Kidney (tissue), 14 donors: ENCODE data around the gene ISOC2. TPM values are rescaled to one million over a fixed set of nuclear protein-coding genes. Genes with fewer than 3 reads are reported as not detected.

Experiments
- DNase-seq, 5 donors: peaks; one replicate each; pipeline ENCODE4 v3.0.0-alpha.2; 2013 to 2020
- FAIRE-seq: peaks from 2 replicates; lab custom pipeline; 2012; peaks lifted over from hg19 to GRCh38; lab: Jason Lieb, UNC
- H3K27ac ChIP-seq, 2 donors: one replicate each; pipeline ENCODE4 v1.7.0; 2013; ENCODE audit warnings: low read depth in 2 of 2, low read length in 2 of 2, inconsistent platforms in 1 of 2
- H3K27me3 ChIP-seq: one replicate; pipeline ENCODE4 v1.7.1; 2013; ENCODE audit warnings: low read length, inconsistent platforms; ENCODE audit not compliant: control insufficient read depth, insufficient read depth
- H3K36me3 ChIP-seq, 3 donors: one replicate each; pipeline versions ENCODE4 v1.7.0 to v1.7.1; 2013; ENCODE audit warnings: low read length in 3 of 3, control low read depth in 1 of 3, inconsistent platforms in 1 of 3; ENCODE audit not compliant: insufficient read depth in 3 of 3, control insufficient read depth in 2 of 3
- H3K4me1 ChIP-seq, 3 donors: one replicate each; pipeline versions ENCODE4 v1.7.0 to v1.7.1; 2013; ENCODE audit warnings: low read length in 3 of 3, inconsistent platforms in 1 of 3, low read depth in 1 of 3; ENCODE audit not compliant: control insufficient read depth in 2 of 3, insufficient read depth in 2 of 3
- H3K4me3 ChIP-seq, 3 donors: one replicate each; pipeline versions ENCODE4 v1.7.0 to v1.8.1; 2013; ENCODE audit warnings: low read length in 3 of 3, control low read depth in 1 of 3, inconsistent platforms in 1 of 3
- H3K9ac ChIP-seq, 3 donors: one replicate each; pipeline versions ENCODE4 v1.7.0 to v1.7.1; 2013; ENCODE audit warnings: low read length in 3 of 3, control low read depth in 1 of 3, inconsistent platforms in 1 of 3
- H3K9me3 ChIP-seq, 3 donors: one replicate each; pipeline versions ENCODE4 v1.7.0 to v1.7.1; 2013; ENCODE audit warnings: low read length in 3 of 3, control low read depth in 1 of 3, inconsistent platforms in 1 of 3; ENCODE audit not compliant: control insufficient read depth in 2 of 3, insufficient read depth in 1 of 3
- CTCF ChIP-seq: IDR thresholded peaks from 3 replicates; pipeline ENCODE4 v1.5.1; 2012; ENCODE audit warnings: mild to moderate bottlenecking, moderate library complexity, borderline replicate concordance; ENCODE audit not compliant: insufficient read depth; ENCODE audit errors: extremely low read depth
- intact Hi-C: fragments of 100-400 bp; cut with DNase I; formaldehyde crosslinking; loops from one replicate; pipeline ENCODE4 v1.11.1; 2022
- polyA plus RNA-seq: library from polyadenylated mRNA; stranded (reverse); fragments of 350-450 nt; fragmentation: Illumina TruSeq; extraction: RNeasy Lipid Tissue Mini Kit (QIAGEN cat#74804); gene quantifications from one replicate; pipeline ENCODE4 v1.2.3, GENCODE V29; 2014; ENCODE audit warnings: low read depth, low replicate concordance; ENCODE audit not compliant: insufficient read depth
- total RNA-seq: library from RNA; stranded (reverse); fragmentation: NEBNext Ultra II Directional; extraction: Animal tissue kit (Norgen Biotek cat#: 25700); gene quantifications from one replicate; pipeline ENCODE4 v1.2.1, GENCODE V29; 2021
- donor health status: control.
- donor health status: control.
- donor health status: control.
- donor health status: control.
- donor health status: control.
- donor health status: DM: yes; HTN: yes; CAD: no.
- donor health status: Normal renal cell carcinoma (clear cell type).

The ISOC2 gene
- total and polyA plus RNA-seq, 2 donors from 2014 or later, result 45.9 to 326 TPM

GRCh38 chr19:55406091-55406825 lies 55.2 kb downstream of the ISOC2 start:
- FAIRE-seq, result no peak
- intact Hi-C loops, result no loop called here
- Histone ChIP-seq H3K9ac (no peak overlapping the region), H3K4me3 (peak overlapping the region; percentile 57 to 68 (median 57)), H3K9me3 (no peaks in the 10 kb centered on the region), H3K36me3 (peaks cover 0 to 16% (median 8%) of the 10 kb centered on the region in 3 donors), H3K27ac (no peak overlapping the region), H3K27me3 (no peaks in the 10 kb centered on the region), H3K4me1 (peaks cover 0 to 9% (median 6%) of the 10 kb centered on the region in 3 donors)
- DNase-seq, result no peak
- TF ChIP-seq CTCF, result no peak

- peaks cover 0 to 9% (median 6%) of the 10 kb centered on the region in 3 donors for H3K4me1 ChIP-seq
- FAIRE-seq (no peak), DNase-seq (no peak)
- H3K27ac ChIP-seq, result no peak overlapping the region
- no peaks in the 10 kb centered on the region for H3K9me3 ChIP-seq
- peaks cover 0 to 16% (median 10%) of the 10 kb centered on the region in 3 donors for H3K36me3 ChIP-seq
- TF ChIP-seq CTCF, result no peak
- H3K9ac ChIP-seq, result no peak overlapping the region
- no peaks in the 10 kb centered on the region for H3K27me3 ChIP-seq
- no peak overlapping the region for H3K4me3 ChIP-seq
- intact Hi-C loops, result no loop called here
Observed at GRCh38 chr19:55405638-55406037, 55.8 kb downstream of the ISOC2 start.

Other genes with a start within 250 kb of the ISOC2 start
- gene TMEM86B, start 232.9 kb downstream of the ISOC2 start, total RNA-seq, result 3.3 TPM
- 4.6 TPM for gene TMEM86B, start 232.9 kb downstream of the ISOC2 start, polyA plus RNA-seq
- gene PPP6R1, start 202.6 kb downstream of the ISOC2 start, total RNA-seq, result 61.6 TPM
- 30.6 TPM for gene PPP6R1, start 202.6 kb downstream of the ISOC2 start, polyA plus RNA-seq
- 37.6 TPM for gene HSPBP1, start 181.5 kb downstream of the ISOC2 start, total RNA-seq
- gene HSPBP1, start 181.5 kb downstream of the ISOC2 start, polyA plus RNA-seq, result 55.9 TPM
- gene BRSK1, start 177.6 kb downstream of the ISOC2 start, total RNA-seq, result 6.5 TPM
- 1.4 TPM for gene BRSK1, start 177.6 kb downstream of the ISOC2 start, polyA plus RNA-seq
- gene TMEM150B, start 136.3 kb downstream of the ISOC2 start, total RNA-seq, result 3.6 TPM
- gene TMEM150B, start 136.3 kb downstream of the ISOC2 start, polyA plus RNA-seq, result 5.4 TPM
- 13.0 TPM for gene KMT5C, start 121.8 kb downstream of the ISOC2 start, total RNA-seq
- gene KMT5C, start 121.8 kb downstream of the ISOC2 start, polyA plus RNA-seq, result 4.1 TPM
- 3.8 TPM for gene COX6B2, start 106.9 kb downstream of the ISOC2 start, total RNA-seq
- gene COX6B2, start 106.9 kb downstream of the ISOC2 start, polyA plus RNA-seq, result 0.62 TPM
- gene GARIN5B, start 98.4 kb downstream of the ISOC2 start, total RNA-seq, result not detected
- gene GARIN5B, start 98.4 kb downstream of the ISOC2 start, polyA plus RNA-seq, result not detected
- 0.47 TPM for gene IL11, start 91.2 kb downstream of the ISOC2 start, total RNA-seq
- 0.37 TPM for gene IL11, start 91.2 kb downstream of the ISOC2 start, polyA plus RNA-seq
- gene TMEM190, start 84.8 kb downstream of the ISOC2 start, total RNA-seq, result not detected
- not detected for gene TMEM190, start 84.8 kb downstream of the ISOC2 start, polyA plus RNA-seq
- 24.3 TPM for gene TMEM238, start 77.3 kb downstream of the ISOC2 start, total RNA-seq
- gene TMEM238, start 77.3 kb downstream of the ISOC2 start, polyA plus RNA-seq, result 8.1 TPM
- 1,259 TPM for gene RPL28, start 75.7 kb downstream of the ISOC2 start, total RNA-seq
- 1,453 TPM for gene RPL28, start 75.7 kb downstream of the ISOC2 start, polyA plus RNA-seq
- gene UBE2S, start 53.9 kb downstream of the ISOC2 start, total RNA-seq, result 16.8 TPM
- gene UBE2S, start 53.9 kb downstream of the ISOC2 start, polyA plus RNA-seq, result 20.8 TPM
- gene SHISA7, start 18.3 kb downstream of the ISOC2 start, total RNA-seq, result not detected
- not detected for gene SHISA7, start 18.3 kb downstream of the ISOC2 start, polyA plus RNA-seq
- not detected for gene C19orf85, start 3.1 kb upstream of the ISOC2 start, total RNA-seq
- gene C19orf85, start 3.1 kb upstream of the ISOC2 start, polyA plus RNA-seq, result not detected
- gene ZNF628, start 15.0 kb upstream of the ISOC2 start, total RNA-seq, result 12.0 TPM
- gene ZNF628, start 15.0 kb upstream of the ISOC2 start, polyA plus RNA-seq, result 2.3 TPM
- gene NAT14, start 23.5 kb upstream of the ISOC2 start, total RNA-seq, result 42.6 TPM
- 45.0 TPM for gene NAT14, start 23.5 kb upstream of the ISOC2 start, polyA plus RNA-seq
- gene SSC5D, start 26.8 kb upstream of the ISOC2 start, total RNA-seq, result 9.4 TPM
- 2.2 TPM for gene SSC5D, start 26.8 kb upstream of the ISOC2 start, polyA plus RNA-seq
- not detected for gene SBK2, start 75.5 kb upstream of the ISOC2 start, total RNA-seq
- gene SBK2, start 75.5 kb upstream of the ISOC2 start, polyA plus RNA-seq, result not detected
- 0.66 TPM for gene SBK3, start 83.9 kb upstream of the ISOC2 start, total RNA-seq
- gene SBK3, start 83.9 kb upstream of the ISOC2 start, polyA plus RNA-seq, result not detected
- gene ZNF579, start 119.2 kb upstream of the ISOC2 start, total RNA-seq, result 16.6 TPM
- gene ZNF579, start 119.2 kb upstream of the ISOC2 start, polyA plus RNA-seq, result 10.9 TPM
- gene FIZ1, start 137.9 kb upstream of the ISOC2 start, total RNA-seq, result 17.9 TPM
- 11.9 TPM for gene FIZ1, start 137.9 kb upstream of the ISOC2 start, polyA plus RNA-seq
- gene ZNF524, start 138.6 kb upstream of the ISOC2 start, total RNA-seq, result 22.9 TPM
- 32.6 TPM for gene ZNF524, start 138.6 kb upstream of the ISOC2 start, polyA plus RNA-seq
- 17.4 TPM for gene ZNF865, start 144.0 kb upstream of the ISOC2 start, total RNA-seq
- gene ZNF865, start 144.0 kb upstream of the ISOC2 start, polyA plus RNA-seq, result 5.8 TPM
- gene ZNF784, start 162.9 kb upstream of the ISOC2 start, total RNA-seq, result 9.8 TPM
- gene ZNF784, start 162.9 kb upstream of the ISOC2 start, polyA plus RNA-seq, result 6.6 TPM
- 56.8 TPM for gene ZNF580, start 179.4 kb upstream of the ISOC2 start, total RNA-seq
- gene ZNF580, start 179.4 kb upstream of the ISOC2 start, polyA plus RNA-seq, result 47.0 TPM
- gene ZNF581, start 182.0 kb upstream of the ISOC2 start, total RNA-seq, result 23.6 TPM
- gene ZNF581, start 182.0 kb upstream of the ISOC2 start, polyA plus RNA-seq, result 22.0 TPM
- gene CCDC106, start 186.6 kb upstream of the ISOC2 start, total RNA-seq, result 22.7 TPM
- 51.9 TPM for gene CCDC106, start 186.6 kb upstream of the ISOC2 start, polyA plus RNA-seq
- 161 TPM for gene U2AF2, start 193.4 kb upstream of the ISOC2 start, total RNA-seq
- gene U2AF2, start 193.4 kb upstream of the ISOC2 start, polyA plus RNA-seq, result 54.8 TPM
- 145 TPM for gene EPN1, start 213.6 kb upstream of the ISOC2 start, total RNA-seq
- gene EPN1, start 213.6 kb upstream of the ISOC2 start, polyA plus RNA-seq, result 138 TPM